HG03469 (cell line): ENCODE data around the gene ISCU.
"Not testable (repeated sequence)": the region's sequence is repeated elsewhere in the genome, so short reads cannot be mapped to it uniquely, and the experiment has no call there.

Experiments
- ATAC-seq: cut with Tn5 transposase; IDR thresholded peaks from one replicate; pipeline ENCODE4 v1.9.1; 2021; ENCODE audit warnings: mild to moderate bottlenecking, moderate library complexity, moderate number of reproducible peaks; ENCODE audit not compliant: unreplicated experiment

The ISCU gene

DNA sequence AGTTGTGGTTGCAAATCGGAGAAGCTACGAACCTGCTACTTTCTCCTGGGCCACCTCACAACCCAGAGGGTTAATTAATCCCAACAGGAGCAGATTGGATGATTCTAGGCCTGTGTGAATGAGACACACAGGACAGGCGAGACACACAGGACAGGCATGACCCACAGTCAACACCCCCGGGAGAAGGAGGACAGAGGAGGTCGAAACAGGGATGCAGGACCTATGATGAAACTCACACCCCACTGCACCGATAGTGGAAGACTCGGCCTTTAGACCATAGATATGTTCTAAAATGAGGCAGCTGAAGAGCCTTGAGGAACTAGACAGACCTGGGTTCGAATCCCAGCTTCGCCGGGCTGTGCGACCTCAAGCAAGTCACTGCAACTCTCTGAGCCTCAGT, 23.9 kb downstream of the ISCU start:
- ATAC-seq = no peak

- no peak for ATAC-seq
Measured at GRCh38 chr12:108587826-108588225, 25.4 kb downstream of the ISCU start.

DNA sequence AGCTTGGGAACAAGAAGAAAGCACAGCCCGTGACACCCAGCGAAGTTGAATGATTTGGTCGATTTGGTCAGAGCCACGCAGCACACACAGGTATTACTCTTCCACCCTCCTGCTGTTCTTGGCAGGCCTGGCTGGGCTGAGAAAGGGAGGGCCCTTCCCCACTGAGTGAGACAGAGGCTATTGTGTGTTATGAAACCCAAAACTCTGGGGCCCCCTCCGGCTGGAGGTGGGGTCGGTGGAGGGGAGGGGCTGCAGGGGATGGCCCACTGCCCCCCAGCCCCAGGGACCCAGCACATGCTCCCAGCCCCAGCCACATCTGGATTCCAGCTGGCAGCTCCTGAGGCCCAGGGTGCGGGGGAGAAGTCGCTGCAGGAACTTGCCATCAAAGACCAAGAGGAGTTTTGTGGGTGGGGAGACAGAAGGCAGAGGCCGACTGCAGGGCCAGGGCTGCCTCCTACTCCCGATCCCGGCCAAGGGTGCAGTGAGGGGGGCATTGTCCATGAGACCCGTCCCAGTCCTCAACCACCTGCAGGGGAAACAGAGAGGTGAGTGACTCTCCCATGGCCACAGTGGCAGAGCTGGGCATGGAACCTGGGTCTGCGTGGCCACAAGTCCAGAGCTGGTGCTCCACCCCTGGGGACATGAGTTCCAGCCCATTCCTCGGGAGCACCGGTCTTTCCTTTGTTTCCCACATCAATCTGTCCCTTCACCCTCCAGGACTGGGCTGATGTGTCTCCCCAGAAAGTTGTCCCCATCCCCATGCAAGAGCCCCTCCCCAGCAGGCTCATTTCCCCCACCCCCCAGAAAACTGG, 26.8 kb downstream of the ISCU start:
- ATAC-seq = no peak

- ATAC-seq = no peak
Measured at GRCh38 chr12:108589840-108590229, 27.4 kb downstream of the ISCU start.

DNA sequence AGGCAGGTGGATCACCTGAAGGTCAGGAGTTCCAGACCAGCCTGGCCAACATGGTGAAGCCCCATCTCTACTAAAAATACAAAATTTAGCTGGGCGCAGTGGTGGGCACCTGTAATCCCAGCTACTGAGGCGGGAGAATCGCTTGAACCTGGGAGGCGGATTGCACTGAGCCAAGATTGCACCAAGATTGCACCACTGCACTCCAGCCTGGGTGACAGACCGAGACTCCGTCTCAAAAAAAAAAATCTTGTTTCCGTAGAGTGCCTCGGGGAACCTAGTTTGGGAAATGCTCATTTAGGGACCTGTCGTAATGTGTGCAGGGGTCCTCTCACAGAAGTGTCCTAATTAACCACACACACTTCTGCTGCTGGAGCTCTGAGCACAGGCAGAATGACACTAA, 28.1 kb downstream of the ISCU start:
- not testable (repeated sequence) for ATAC-seq

- ATAC-seq = no peak
Measured at GRCh38 chr12:108591267-108591980, 29.0 kb downstream of the ISCU start.

DNA sequence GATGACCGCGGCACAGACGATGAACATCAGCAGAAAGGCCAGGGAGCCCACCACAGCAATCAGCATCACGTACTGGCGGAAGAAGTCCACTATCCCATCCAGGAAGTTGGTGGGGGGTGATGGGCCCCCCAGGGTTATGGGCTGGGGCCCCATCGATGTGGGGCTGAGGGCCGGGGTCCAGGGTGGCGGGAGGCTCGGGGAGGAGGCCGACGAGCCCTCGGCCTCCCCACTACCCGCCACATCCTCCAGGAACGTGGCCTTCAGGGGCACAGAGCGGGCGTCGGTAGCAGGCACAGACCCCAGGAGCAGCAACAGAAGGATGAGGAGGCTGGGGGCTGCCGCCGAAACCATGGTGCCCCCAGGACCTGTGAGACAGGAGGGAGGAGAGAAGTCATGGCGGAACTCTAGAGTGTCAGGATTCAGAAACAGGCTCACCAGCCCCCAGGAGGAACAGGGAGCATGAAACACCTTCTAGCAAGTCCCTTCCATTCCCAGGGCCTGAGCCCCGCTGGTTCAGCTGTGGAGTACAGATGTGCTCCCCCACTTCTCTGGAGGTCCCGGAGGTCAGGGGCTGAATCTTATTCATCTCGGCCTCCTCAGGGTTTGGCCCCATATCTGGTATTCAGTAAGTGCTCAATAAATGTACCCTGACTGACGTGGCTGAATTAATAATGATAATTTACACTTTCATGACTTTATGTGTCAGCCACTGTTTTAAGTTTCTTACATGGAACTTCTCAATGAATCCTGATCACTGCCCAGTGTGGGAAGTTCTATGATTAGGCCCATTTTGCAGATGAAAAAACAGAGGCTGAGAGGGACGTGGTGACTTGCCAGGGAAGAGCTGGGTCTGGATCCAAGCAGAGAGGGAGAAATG, 29.9 kb downstream of the ISCU start:
- ATAC-seq = no peak

- ATAC-seq = no peak
Measured at GRCh38 chr12:108594323-108594903, 32.0 kb downstream of the ISCU start.

DNA sequence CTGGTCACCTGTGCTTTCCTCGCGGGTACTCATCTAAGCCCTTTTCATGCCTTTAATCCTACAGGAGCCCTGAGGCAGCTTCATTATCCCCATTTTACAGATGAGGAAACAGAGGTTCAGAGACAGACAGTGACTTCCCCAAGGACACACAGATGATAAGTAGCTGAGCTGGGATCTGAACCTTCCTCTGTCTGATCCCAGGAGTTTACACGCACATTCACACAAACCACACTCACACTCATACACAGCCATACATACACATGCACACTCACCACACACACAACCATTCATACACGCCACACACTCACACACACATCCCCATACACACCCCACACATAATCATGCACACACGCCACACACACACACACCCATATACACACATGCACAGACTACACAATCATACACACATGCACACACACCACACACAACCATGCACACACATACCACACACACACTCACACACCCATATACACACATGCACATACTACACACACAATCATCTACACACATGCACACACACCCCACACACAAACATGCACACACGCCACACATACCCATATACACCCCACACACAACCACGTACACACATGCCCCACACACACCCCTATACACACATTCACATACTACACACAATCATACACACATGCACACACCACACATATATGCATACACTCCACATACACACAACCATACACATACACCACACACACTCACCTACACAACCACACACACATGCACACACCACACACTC, 32.7 kb downstream of the ISCU start:
- no peak for ATAC-seq

DNA sequence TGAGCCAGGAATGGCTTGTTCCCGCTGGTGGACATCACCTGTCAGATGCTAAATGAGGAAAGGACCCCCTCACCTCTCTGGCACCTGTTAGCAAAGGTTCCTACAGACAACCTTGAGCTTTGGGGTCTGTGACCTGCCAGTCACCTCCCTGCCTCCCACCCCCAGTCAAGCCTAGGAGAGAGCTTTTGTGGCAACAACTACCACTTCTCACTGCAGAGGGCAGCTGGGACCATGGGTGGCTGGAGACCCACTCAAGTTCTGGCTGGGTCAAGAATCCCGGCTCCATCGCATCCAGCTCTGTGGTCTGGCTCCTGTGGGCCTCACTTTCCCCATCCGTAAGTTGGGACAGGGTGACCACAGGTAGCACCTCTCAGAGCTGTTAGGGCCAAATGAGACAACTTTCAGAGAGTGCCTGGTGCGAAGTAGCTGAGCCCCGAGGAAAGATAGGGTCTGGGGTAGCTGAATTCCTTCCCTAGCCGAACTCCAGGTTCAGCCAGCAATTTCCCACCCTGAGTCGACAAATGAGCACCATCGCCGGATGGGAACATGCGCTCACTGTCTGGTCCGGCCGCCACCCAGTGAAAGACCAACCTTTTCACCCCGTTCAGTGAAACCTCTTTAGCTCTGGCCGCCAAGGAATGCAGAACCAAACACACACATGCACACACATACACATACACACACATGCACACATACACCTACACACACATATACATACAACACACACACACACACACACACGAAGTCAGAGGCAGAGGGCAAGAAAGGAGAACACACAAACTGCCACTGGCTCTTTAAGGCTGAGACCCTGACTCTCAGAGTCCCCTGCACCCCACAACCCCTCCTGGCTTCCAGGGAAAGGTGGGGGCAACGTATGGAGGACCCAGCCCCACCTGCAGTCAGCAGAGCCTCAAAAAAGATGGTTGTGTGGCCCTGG, 33.6 kb downstream of the ISCU start:
- ATAC-seq = no peak

DNA sequence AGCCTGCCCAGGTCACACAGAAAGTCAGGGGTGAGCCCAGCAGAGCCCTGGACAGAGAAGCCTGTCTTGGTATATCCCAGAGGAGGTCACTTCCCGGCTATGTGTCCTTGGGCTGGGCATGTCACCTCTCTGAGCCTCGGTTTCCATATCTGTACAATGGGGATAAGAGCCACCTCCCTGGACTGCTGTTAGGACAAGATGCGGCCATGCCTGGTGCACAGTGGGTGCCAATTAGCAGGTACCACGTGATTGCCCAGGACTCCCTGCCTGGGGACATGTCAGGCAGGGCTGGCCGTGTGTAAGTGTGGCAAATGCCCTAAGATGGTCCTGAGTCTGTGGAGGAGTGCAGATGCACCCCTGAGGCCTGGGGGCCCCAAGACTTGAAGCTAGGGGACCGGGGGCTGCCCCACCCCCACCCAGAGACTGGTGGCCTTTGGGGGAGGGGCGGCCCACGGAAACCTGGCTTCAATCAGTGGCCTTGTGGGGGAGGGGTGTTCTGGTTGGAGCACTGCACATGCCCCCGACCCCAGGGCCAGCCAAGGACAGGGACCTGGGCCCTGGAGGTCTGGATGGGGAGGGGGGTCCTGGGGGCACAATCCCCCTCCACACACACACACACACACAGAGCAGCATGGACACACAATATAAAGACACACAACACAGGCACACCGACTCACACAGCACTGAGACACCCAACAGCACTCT, 34.6 kb downstream of the ISCU start:
- no peak for ATAC-seq

DNA sequence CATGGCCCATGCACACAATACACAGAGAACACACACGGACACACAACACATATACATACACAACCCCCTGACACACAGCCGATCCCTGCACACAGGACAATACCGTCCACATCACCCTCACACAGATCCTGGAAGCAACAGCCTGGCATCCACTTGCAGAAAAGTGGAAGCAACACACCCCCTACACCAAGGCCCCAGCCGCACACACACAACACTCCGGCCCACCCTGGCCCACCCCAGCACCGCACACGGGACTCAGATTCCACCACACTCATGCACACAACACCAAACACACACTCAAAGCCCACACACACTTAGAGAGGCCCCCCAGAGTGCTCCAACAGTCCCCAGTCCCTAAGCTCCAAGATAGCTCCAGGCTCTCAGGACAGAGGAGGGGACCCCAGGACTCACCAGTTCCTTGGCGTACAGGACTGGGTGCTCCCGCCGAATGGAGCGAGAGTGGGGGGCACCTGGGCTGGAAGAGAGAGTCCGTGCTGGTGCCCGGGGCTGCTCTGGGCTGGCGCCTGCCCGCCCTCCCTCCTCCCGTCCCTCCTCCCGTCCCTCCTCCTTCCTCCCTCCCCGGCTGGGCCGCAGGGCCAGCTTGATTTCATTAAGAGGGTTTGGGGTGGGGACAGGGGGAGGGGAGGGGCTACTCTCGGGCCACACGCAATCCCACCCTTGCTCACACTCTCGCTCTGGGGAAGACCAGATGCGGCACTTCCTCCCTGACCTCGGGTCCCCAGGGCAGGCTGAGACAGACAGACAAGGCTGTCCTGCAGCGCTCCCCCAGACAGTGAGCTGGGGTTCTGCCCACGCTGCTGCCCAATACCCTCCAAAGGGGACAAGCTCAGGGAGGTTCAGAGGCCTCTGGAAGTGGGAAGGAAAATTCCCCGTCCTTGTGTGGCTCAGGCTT, 35.4 kb downstream of the ISCU start, which contains the start of gene TMEM119:
Gene TMEM119 (minus strand): TSS at position 526 of the 913 bp plus-strand sequence. CDS start 5,701 bp downstream, outside the sequence.
- no peak for ATAC-seq

GRCh38 chr12:108598553-108599250, 36.3 kb downstream of the ISCU start:
- ATAC-seq = no peak

DNA sequence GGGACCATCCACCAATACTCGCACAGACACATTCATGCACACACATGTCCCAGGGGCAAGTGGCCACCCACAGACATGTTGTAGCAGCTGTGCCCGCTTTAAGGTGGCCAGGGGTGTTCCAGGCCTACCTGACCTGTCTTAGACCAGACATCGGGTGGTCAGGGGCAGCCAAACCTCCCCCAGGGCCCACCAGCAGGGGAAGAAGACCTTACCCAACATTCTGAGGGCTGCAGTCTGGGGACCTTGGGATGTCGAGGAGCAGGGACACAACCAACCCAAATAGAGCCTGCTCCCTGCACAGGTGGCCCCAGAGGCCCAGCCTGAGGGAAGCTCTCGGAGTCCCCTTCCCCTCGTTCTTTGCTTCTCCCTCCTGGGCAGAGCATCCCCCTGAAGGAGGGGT, 37.1 kb downstream of the ISCU start:
- ATAC-seq = no peak

GRCh38 chr12:108599948-108600701, 37.7 kb downstream of the ISCU start:
- no peak for ATAC-seq

DNA sequence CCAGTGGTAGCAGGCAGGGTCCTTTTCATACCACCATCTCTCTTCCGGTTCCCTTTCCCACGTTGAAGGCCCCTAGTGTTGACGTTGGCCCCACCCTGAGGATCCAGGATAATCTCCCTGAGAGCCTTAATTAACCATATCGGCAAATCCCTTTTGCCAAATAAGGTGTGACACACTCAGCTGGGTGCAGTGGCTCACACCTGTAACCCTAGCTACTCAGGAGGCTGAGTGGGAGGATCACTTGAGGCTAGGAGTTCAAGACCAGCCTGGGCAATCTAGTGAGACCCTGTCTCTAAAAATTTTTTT, 38.3 kb downstream of the ISCU start:
- ATAC-seq = no peak
